ENCODE data around the gene TRAK2.
"Not testable (repeated sequence)": the region's sequence is repeated elsewhere in the genome, so short reads cannot be mapped to it uniquely, and the experiment has no call there.

TRAK2 gene

GRCh38 chr2:201430839-201431238, 20.4 kb downstream of the TRAK2 start:
- H3K4me3 ChIP-seq (ENCODE audit: low read depth, low read length), result no peak overlapping the region
- no peak for DNase-seq (ENCODE audit: low read depth)
- TF ChIP-seq CTCF (IDR thresholded peaks at IDR 0.05; ENCODE audit: control insufficient read depth, extremely low read depth, insufficient read depth), result no peak

GRCh38 chr2:201430322-201430721, 20.9 kb downstream of the TRAK2 start:
- not testable (repeated sequence) for DNase-seq (ENCODE audit: low read depth); H3K4me3 ChIP-seq (ENCODE audit: low read depth, low read length)

GRCh38 chr2:201429835-201430234, 21.4 kb downstream of the TRAK2 start:
- DNase-seq (ENCODE audit: low read depth); H3K4me3 ChIP-seq (ENCODE audit: low read depth, low read length): not testable (repeated sequence)

- not testable (repeated sequence) for DNase-seq (ENCODE audit: low read depth); H3K4me3 ChIP-seq (ENCODE audit: low read depth, low read length)
Observed at GRCh38 chr2:201428366-201428765, 22.9 kb downstream of the TRAK2 start.

- no peak overlapping the region for H3K4me3 ChIP-seq (ENCODE audit: low read depth, low read length)
- no peak for TF ChIP-seq CTCF (IDR thresholded peaks at IDR 0.05; ENCODE audit: control insufficient read depth, extremely low read depth, insufficient read depth)
- DNase-seq (ENCODE audit: low read depth), result no peak
Observed at GRCh38 chr2:201425952-201426351, 25.3 kb downstream of the TRAK2 start.

GRCh38 chr2:201420442-201421113, 30.7 kb downstream of the TRAK2 start:
- no peak for DNase-seq (ENCODE audit: low read depth)

GRCh38 chr2:201419986-201420385, 31.3 kb downstream of the TRAK2 start:
- TF ChIP-seq CTCF (IDR thresholded peaks at IDR 0.05; ENCODE audit: control insufficient read depth, extremely low read depth, insufficient read depth), result no peak
- H3K4me3 ChIP-seq (ENCODE audit: low read depth, low read length), result no peak overlapping the region
- DNase-seq (ENCODE audit: low read depth), result no peak

More at GRCh38 chr2:201420442-201421113, 30.7 kb downstream of the TRAK2 start:
- TF ChIP-seq CTCF (IDR thresholded peaks at IDR 0.05; ENCODE audit: control insufficient read depth, extremely low read depth, insufficient read depth), result no peak
- H3K4me3 ChIP-seq (ENCODE audit: low read depth, low read length), result no peak overlapping the region

GRCh38 chr2:201419057-201419635, 32.1 kb downstream of the TRAK2 start:
- no peak overlapping the region for H3K4me3 ChIP-seq (ENCODE audit: low read depth, low read length)
- no peak for DNase-seq (ENCODE audit: low read depth)
- peak; percentile 61 for TF ChIP-seq CTCF (IDR thresholded peaks at IDR 0.05; ENCODE audit: control insufficient read depth, extremely low read depth, insufficient read depth)
